Activated CD4-positive, alpha-beta memory T cell treated with anti-CD3 and anti-CD28 coated beads, Interleukin-2, amount 10 ng/mL, durations not matched to agents 7 days and 5 days (primary cell): Measurements from ENCODE around the gene DMRTC1. TPM values are rescaled to one million over a fixed set of nuclear protein-coding genes. Genes with fewer than 3 reads are reported as not detected.
"Not testable (repeated sequence)": the region's sequence is repeated elsewhere in the genome, so short reads cannot be mapped to it uniquely, and the experiment has no call there.

Experiments used
- CTCF ChIA-PET: fragments of 350-600 bp; sonication (Branson Sonifier 250); formaldehyde crosslinking; loops from one replicate; lab custom pipeline; 2021; ENCODE audit warnings: antibody characterized with exemption, inconsistent platforms; lab: Charles Lee
- POLR2A ChIA-PET: fragments of 350-600 bp; sonication (Branson Sonifier 250); formaldehyde crosslinking; loops from one replicate; lab custom pipeline; 2021; ENCODE audit warnings: antibody characterized with exemption; lab: Charles Lee
- DNase-seq: peaks from one replicate; pipeline ENCODE4 v3.0.0-alpha.2; 2020
- H3K27ac Mint-ChIP-seq: one replicate; pipeline ENCODE4 v1.8.0; 2021; ENCODE audit warnings: mild to moderate bottlenecking, mixed read lengths
- H3K27me3 Mint-ChIP-seq: one replicate; pipeline ENCODE4 v1.8.0; 2021; ENCODE audit warnings: mixed read lengths
- H3K36me3 Mint-ChIP-seq: one replicate; pipeline ENCODE4 v1.8.0; 2021; ENCODE audit warnings: low read depth, mixed read lengths
- H3K4me1 Mint-ChIP-seq: one replicate; pipeline ENCODE4 v1.8.0; 2021; ENCODE audit warnings: mixed read lengths
- H3K4me3 Mint-ChIP-seq: one replicate; pipeline ENCODE4 v1.8.0; 2021; ENCODE audit warnings: mild to moderate bottlenecking, mixed read lengths
- H3K9me3 Mint-ChIP-seq: one replicate; pipeline ENCODE4 v1.8.0; 2021; ENCODE audit warnings: mixed read lengths
- total RNA-seq, 2 experiments: library from RNA; stranded (reverse); gene quantifications; one replicate each; pipeline ENCODE4 v1.2.3, GENCODE V29; 2021

Gene DMRTC1, protein sequence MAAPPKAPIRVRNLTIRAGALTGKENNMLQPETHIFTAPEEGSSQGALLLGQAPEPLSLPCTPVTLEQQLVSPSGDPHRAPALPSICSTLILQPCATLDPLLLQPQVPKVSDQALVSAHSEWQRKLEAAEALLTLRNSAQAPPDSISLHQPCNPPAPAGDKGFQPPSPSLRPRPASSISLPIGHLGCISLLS
- not detected for total RNA-seq

DNA sequence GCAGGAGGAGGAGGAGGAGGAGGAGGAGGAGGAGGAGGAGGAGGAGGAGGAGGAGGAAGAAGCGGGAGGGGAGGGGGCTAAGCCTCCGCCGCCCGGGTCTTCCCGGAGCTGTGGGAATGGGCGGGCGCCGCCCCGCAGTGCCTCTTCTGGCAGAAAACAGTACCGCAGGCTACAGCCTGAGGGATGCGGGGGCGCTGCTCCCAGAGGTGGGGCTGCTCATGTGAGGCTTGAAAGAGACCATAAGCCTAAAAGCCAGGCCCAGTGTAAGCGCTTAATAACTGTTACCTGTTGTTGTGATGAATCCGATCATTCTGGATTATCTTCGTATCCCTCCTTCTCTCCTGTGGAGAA lies at the start of gene DMRTC1:
Gene DMRTC1, minus strand, starts transcription at position 19 of the 351 bp plus-strand sequence. CDS start 68,143 bp downstream, outside the sequence.
- POLR2A ChIA-PET, H3K27me3 Mint-ChIP-seq, DNase-seq, H3K36me3 Mint-ChIP-seq, H3K4me1 Mint-ChIP-seq, H3K9me3 Mint-ChIP-seq, CTCF ChIA-PET, H3K27ac Mint-ChIP-seq, H3K4me3 Mint-ChIP-seq: not testable (repeated sequence)

DNA sequence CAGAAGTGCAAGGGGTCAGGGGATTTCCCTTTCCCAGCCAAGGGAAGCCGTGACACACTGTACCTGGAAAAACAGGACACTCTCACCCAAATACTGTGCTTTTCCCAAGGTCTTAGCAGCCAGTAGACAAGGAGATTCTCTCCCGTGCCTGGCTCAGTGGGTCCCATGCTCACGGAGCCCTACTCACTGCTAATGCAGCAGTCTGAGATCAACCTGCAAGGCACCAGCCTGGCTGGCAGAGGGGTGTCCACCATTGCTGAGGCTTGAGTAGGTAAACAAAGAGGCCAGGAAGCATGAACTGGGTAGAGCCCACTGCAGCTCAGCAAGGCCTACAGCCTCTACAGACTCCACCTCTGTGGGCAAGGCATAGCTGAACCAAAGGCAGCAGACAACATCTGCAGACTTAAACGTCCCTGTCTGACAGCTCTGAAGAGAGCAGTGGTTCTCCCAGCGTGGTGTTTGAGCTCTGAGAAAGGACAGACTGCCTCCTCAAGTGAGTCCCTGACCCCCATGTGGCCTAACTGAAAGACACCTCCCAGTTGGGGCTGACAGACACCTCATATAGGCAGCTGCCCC lies 37.3 kb upstream of the DMRTC1 start:
- H3K9me3 Mint-ChIP-seq, H3K27ac Mint-ChIP-seq, CTCF ChIA-PET, H3K4me3 Mint-ChIP-seq, H3K27me3 Mint-ChIP-seq, POLR2A ChIA-PET, DNase-seq, H3K4me1 Mint-ChIP-seq, H3K36me3 Mint-ChIP-seq: not testable (repeated sequence)

DNA sequence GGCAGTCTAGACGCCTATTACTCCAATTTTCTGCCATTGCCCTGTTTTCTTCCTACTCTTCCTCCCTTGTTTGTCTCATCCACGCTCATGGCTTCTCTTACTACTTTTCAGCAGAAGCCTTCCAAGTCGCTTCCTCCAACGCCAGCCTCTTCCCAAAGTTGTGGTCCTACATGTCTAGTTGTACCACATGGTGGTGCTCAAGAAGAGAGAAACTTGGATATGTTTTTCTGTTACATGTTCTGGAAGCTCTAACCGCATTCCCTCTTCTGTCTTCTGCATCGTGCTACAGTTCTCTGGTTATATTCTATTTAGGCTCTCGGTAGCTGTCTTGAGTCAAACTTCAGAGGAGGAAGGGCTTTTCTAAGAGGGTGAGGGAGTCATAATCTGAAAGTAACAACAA lies 31.2 kb upstream of the DMRTC1 start:
- DNase-seq, H3K27me3 Mint-ChIP-seq, H3K4me1 Mint-ChIP-seq, H3K9me3 Mint-ChIP-seq, CTCF ChIA-PET, H3K27ac Mint-ChIP-seq, H3K4me3 Mint-ChIP-seq, H3K36me3 Mint-ChIP-seq, POLR2A ChIA-PET: not testable (repeated sequence)

- H3K9me3 Mint-ChIP-seq, H3K36me3 Mint-ChIP-seq, H3K4me1 Mint-ChIP-seq, H3K27me3 Mint-ChIP-seq, POLR2A ChIA-PET, H3K4me3 Mint-ChIP-seq, DNase-seq, H3K27ac Mint-ChIP-seq, CTCF ChIA-PET: not testable (repeated sequence)
Observed at GRCh38 chrX:72971859-72972258, 28.2 kb upstream of the DMRTC1 start.

- H3K4me3 Mint-ChIP-seq, POLR2A ChIA-PET, H3K36me3 Mint-ChIP-seq, H3K9me3 Mint-ChIP-seq, H3K27me3 Mint-ChIP-seq, DNase-seq, H3K27ac Mint-ChIP-seq, CTCF ChIA-PET, H3K4me1 Mint-ChIP-seq: not testable (repeated sequence)
Observed at GRCh38 chrX:72959971-72960370, 16.3 kb upstream of the DMRTC1 start.

DNA sequence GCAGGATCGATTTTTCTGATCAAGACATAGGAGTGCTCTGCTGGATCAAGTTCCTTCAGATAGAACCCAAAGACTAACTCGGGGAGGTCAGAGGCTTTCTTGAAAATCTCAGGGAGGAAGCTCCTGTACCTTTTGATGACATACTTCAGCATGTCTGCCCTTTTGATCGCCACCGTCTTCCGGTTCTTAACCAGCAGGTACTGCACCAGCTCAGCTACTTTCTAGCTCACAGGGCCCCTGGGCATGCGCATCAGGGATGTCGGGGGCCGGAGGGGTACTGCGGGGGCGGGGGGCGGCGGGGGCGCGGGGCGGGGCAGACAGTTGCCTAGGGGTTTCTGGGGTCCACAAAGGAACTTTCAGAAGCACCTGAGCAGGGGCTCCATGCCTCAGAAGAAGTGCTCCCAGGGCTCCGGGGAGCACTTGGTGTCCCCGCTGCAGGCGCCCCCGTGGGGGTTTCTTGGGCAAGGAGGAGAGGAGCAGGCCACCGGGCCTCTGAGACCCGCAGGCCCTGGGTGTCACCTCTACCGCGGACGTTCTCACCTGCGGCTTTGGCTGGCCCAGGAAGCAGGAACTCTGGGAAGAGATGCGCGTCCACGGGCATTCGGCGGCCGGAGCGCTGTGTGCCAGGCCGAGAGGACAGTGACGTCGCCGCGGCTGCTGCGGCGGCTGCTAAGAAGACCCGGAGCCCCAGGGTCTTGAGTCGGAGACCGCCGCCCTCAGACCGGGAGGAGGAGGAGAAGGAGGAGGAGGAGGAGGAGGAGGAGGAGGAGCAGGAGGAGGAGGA lies 410 bp downstream of the DMRTC1 start:
- DNase-seq, H3K27me3 Mint-ChIP-seq, CTCF ChIA-PET, POLR2A ChIA-PET, H3K4me3 Mint-ChIP-seq, H3K9me3 Mint-ChIP-seq, H3K27ac Mint-ChIP-seq, H3K36me3 Mint-ChIP-seq, H3K4me1 Mint-ChIP-seq: not testable (repeated sequence)

DNA sequence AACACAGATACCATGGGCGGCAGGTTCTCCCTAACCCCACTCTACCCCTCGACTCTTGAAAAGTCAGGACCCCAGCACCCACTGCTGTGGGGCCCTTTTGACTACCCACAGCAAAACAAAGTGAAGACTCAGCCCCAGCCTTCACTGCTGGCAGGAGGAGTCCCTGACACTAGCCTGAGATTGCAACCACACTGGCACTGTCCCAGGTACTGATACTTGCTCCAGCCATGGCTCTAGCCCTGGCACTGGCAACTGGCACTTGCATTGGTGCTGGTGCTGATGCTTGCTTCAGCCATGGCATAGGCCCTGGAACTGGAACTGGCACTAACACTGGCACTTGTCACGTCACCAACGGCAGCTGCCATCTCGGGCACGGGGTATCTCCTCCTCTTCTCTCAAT lies 1.4 kb downstream of the DMRTC1 start:
- H3K27ac Mint-ChIP-seq, DNase-seq, H3K36me3 Mint-ChIP-seq, CTCF ChIA-PET, H3K4me3 Mint-ChIP-seq, H3K9me3 Mint-ChIP-seq, H3K4me1 Mint-ChIP-seq, POLR2A ChIA-PET, H3K27me3 Mint-ChIP-seq: not testable (repeated sequence)

DNA sequence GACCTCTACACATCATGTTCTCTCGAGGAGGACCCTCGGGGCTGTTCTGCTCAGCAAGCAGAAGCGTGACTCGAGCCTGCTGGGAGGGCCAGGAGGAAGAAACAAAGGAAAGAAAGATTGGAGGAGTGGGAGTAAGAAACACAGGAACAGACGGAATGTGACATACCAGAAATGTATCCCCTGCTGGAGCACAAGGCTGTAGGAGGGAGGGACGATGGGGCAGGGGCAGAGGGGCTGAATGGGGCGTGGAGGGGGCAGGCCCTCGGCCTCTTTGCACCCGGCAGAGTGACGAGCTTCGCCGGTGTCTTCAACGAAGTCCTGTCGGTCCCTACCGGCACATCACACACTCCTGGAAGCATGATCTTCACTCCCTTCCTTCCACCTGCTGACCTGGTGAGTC lies 5.7 kb downstream of the DMRTC1 start, which contains the start of gene FAM236A:
Gene FAM236A, plus strand, starts transcription at position 301 of the 400 bp plus-strand sequence. Its CDS starts 57 bp downstream, at position 358.
- DNase-seq, POLR2A ChIA-PET, CTCF ChIA-PET, H3K9me3 Mint-ChIP-seq, H3K4me1 Mint-ChIP-seq, H3K27ac Mint-ChIP-seq, H3K36me3 Mint-ChIP-seq, H3K4me3 Mint-ChIP-seq, H3K27me3 Mint-ChIP-seq: not testable (repeated sequence)

- H3K27ac Mint-ChIP-seq, H3K9me3 Mint-ChIP-seq, CTCF ChIA-PET, H3K27me3 Mint-ChIP-seq, H3K4me1 Mint-ChIP-seq, H3K36me3 Mint-ChIP-seq, H3K4me3 Mint-ChIP-seq, DNase-seq, POLR2A ChIA-PET: not testable (repeated sequence)
Observed at GRCh38 chrX:72936882-72937455, 6.7 kb downstream of the DMRTC1 start.

- H3K27ac Mint-ChIP-seq, H3K9me3 Mint-ChIP-seq, POLR2A ChIA-PET, DNase-seq, H3K4me1 Mint-ChIP-seq, H3K27me3 Mint-ChIP-seq, H3K36me3 Mint-ChIP-seq, H3K4me3 Mint-ChIP-seq, CTCF ChIA-PET: not testable (repeated sequence)
Observed at GRCh38 chrX:72936455-72936854, 7.2 kb downstream of the DMRTC1 start.

DNA sequence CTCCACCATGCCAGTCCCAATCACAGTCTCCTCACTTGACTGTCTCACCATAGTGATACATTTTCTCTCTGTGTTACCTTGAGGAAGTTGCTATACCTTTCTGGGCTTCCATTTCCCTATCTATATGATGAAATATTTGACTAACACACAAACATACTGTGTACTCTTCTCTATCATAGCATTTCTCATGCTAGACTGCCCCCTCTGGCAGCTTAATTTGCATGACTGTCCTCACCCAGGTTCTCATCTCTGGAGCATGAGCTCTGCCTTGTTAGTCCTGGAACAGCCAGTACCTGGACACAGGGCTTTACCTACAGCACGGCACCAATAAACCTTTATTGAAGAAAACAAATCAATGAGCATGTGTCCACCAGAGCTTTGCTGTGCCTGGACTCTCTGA lies 11.4 kb downstream of the DMRTC1 start:
- H3K4me1 Mint-ChIP-seq, H3K9me3 Mint-ChIP-seq, CTCF ChIA-PET, H3K4me3 Mint-ChIP-seq, H3K27ac Mint-ChIP-seq, POLR2A ChIA-PET, DNase-seq, H3K27me3 Mint-ChIP-seq, H3K36me3 Mint-ChIP-seq: not testable (repeated sequence)

DNA sequence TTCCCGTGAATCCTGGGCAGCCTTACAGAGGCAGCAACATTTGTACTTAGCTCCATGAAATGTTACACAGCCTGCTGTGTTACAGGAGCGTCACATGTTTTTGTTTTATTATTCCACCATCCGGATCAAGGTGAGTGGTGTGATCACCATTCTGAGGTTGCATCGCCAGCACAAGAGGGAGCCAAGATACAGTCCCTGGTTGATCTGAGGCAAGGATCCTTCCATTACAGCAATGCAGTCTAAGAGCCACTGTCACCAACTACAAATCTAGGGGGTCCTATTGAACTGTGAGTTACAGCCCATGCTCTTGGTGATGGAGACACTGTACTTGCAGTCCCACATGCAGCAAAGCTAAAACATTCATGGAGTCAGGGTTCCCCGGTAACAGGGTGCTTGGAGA lies 27.5 kb downstream of the DMRTC1 start:
- H3K27me3 Mint-ChIP-seq, H3K4me1 Mint-ChIP-seq, POLR2A ChIA-PET, H3K9me3 Mint-ChIP-seq, H3K36me3 Mint-ChIP-seq, H3K27ac Mint-ChIP-seq, CTCF ChIA-PET, DNase-seq, H3K4me3 Mint-ChIP-seq: not testable (repeated sequence)

DNA sequence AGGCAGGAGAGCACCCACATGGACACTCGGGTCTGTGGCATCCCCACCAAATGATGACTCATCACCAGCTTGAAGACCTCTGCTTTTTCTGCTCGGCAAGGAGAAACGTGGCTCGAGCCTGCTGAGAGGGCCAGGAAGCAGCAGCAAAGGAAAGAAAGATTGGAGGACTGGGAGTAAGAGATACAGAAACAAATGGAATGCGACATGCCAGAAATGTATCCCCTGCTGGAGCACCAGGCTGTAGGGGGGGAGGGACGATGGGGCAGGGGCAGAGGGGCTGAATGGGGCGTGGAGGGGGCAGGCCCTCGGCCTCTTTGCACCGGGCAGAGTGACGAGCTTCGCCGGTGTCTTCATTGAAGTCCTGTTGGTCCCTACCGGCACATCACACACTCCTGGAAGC lies 31.3 kb downstream of the DMRTC1 start, which contains the start of gene FAM236C:
Gene FAM236C, plus strand, starts transcription at position 301 of the 400 bp plus-strand sequence. CDS start 100 bp downstream, outside the sequence.
- H3K27ac Mint-ChIP-seq, H3K9me3 Mint-ChIP-seq, H3K4me1 Mint-ChIP-seq, POLR2A ChIA-PET, H3K27me3 Mint-ChIP-seq, H3K4me3 Mint-ChIP-seq, H3K36me3 Mint-ChIP-seq, CTCF ChIA-PET, DNase-seq: not testable (repeated sequence)
